ENCODE results near the gene PCK2. TPM values are rescaled to one million over a fixed set of nuclear protein-coding genes. Genes with fewer than 3 reads are reported as not detected.

Gene PCK2
- total and polyA plus RNA-seq, 2 of the 13 experiments (the other 11 are each of a cell fraction or from before 2014, with no cell fraction given) = 129 to 272 TPM

- TF ChIP-seq ZNF550 (CRISPR knock-in tag; IDR thresholded peaks at IDR 0.05; ENCODE audit: borderline replicate concordance) (peak; percentile 72; the same call in 1 of the 2 replicates), ZNF850 (CRISPR knock-in tag; conservative IDR thresholded peaks at IDR 0.05) (no peak), TEAD2 (CRISPR knock-in tag; IDR thresholded peaks at IDR 0.05) (peak; percentile 62; the same call in 1 of the 2 replicates), ZNF788 (CRISPR knock-in tag; IDR thresholded peaks at IDR 0.05; ENCODE audit: borderline replicate concordance) (peak; percentile 95), NR3C1 (CRISPR knock-in tag; IDR thresholded peaks at IDR 0.05) (peak; percentile 84), CSRNP2 (CRISPR knock-in tag; conservative IDR thresholded peaks at IDR 0.05; ENCODE audit: low read depth) (no peak), JUN (CRISPR knock-in tag; IDR thresholded peaks at IDR 0.05) (peak; percentile 40; the same call in 1 of the 2 replicates), ZNF678 (CRISPR knock-in tag; IDR thresholded peaks at IDR 0.05) (no peak; the same call in 1 of the 2 replicates), ZIK1 (CRISPR knock-in tag; IDR thresholded peaks at IDR 0.05; ENCODE audit: borderline replicate concordance, low read depth) (peak; percentile 6), XBP1 (CRISPR knock-in tag; IDR thresholded peaks at IDR 0.05) (no peak; the same call in 1 of the 2 replicates), ZNF563 (CRISPR knock-in tag; IDR thresholded peaks at IDR 0.05) (no peak), ZNF720 (CRISPR knock-in tag; IDR thresholded peaks at IDR 0.05) (no peak; the same call in none of the 2 replicates), HNRNPH1 (optimal IDR thresholded peaks at IDR 0.05; ENCODE audit: low read depth, low read length) (no peak), ZNF17 (CRISPR knock-in tag; IDR thresholded peaks at IDR 0.05) (no peak), SMAD1 (CRISPR knock-in tag; IDR thresholded peaks at IDR 0.05; ENCODE audit: borderline replicate concordance, low read depth) (peak; percentile 98), PLSCR1 (CRISPR knock-in tag; IDR thresholded peaks at IDR 0.05; ENCODE audit: borderline replicate concordance) (no peak), BRD4 (CRISPR knock-in tag; IDR thresholded peaks at IDR 0.05) (peak; percentile 75), ZNF75D (CRISPR knock-in tag; IDR thresholded peaks at IDR 0.05; ENCODE audit: borderline replicate concordance) (no peak), ZNF329 (CRISPR knock-in tag; IDR thresholded peaks at IDR 0.05; ENCODE audit: low read depth) (no peak), IRF1 (CRISPR knock-in tag; IDR thresholded peaks at IDR 0.05; ENCODE audit: low read depth) (peak; percentile 100), STAG1 (CRISPR knock-in tag; IDR thresholded peaks at IDR 0.05) (peak; percentile 5; the same call in 1 of the 2 replicates), ZFP36L1 (CRISPR knock-in tag; IDR thresholded peaks at IDR 0.05) (peak; percentile 18; the same call in 1 of the 2 replicates), FOXA3 (CRISPR knock-in tag; IDR thresholded peaks at IDR 0.05) (peak; percentile 73), KDM4B (CRISPR knock-in tag; IDR thresholded peaks at IDR 0.05) (peak; percentile 9; the same call in 1 of the 2 replicates), YEATS2 (CRISPR knock-in tag; IDR thresholded peaks at IDR 0.05; ENCODE audit: borderline replicate concordance) (peak; percentile 71), ZNF484 (CRISPR knock-in tag; IDR thresholded peaks at IDR 0.05; ENCODE audit: borderline replicate concordance, low read depth) (no peak; the same call in 1 of the 2 replicates), PRMT3 (CRISPR knock-in tag; IDR thresholded peaks at IDR 0.05; ENCODE audit: borderline replicate concordance, low read depth) (no peak), ZNF569 (CRISPR knock-in tag; IDR thresholded peaks at IDR 0.05; ENCODE audit: borderline replicate concordance) (peak; percentile 19; the same call in 1 of the 2 replicates)
Observed at GRCh38 chr14:24135834-24136683, 41.9 kb downstream of the PCK2 start, which contains the start of gene PSME1 (continued).
